WTC11 (cell line): ENCODE measurements around the gene GPC6.

ENCODE experiments used
- ATF6 ChIP-seq: sonication (generic); formaldehyde crosslinking; IDR thresholded peaks from 2 replicates; pipeline ENCODE4 v1.8.1; 2023; ENCODE audit warnings: mild to moderate bottlenecking, missing genetic modification reagents
- CTCF ChIP-seq: fragments of 200-600 bp; IDR thresholded peaks from 2 replicates; pipeline ENCODE4 v1.8.0; 2022; ENCODE audit warnings: antibody characterized with exemption
- FOXP4 ChIP-seq: sonication (generic); formaldehyde crosslinking; IDR thresholded peaks from 2 replicates; pipeline ENCODE4 v1.8.0; 2022; ENCODE audit warnings: mild to moderate bottlenecking, missing genetic modification reagents
- PRDM15 ChIP-seq: sonication (generic); formaldehyde crosslinking; IDR thresholded peaks from 2 replicates; pipeline ENCODE4 v1.8.0; 2022; ENCODE audit warnings: missing genetic modification reagents
- ZNF512 ChIP-seq: sonication (generic); formaldehyde crosslinking; IDR thresholded peaks from 2 replicates; pipeline ENCODE4 v1.8.1; 2022; ENCODE audit warnings: missing genetic modification reagents, borderline replicate concordance

- TF ChIP-seq ATF6 (CRISPR knock-in tag) = no peak
- TF ChIP-seq FOXP4 (CRISPR knock-in tag) = no peak
- no peak for TF ChIP-seq CTCF
- TF ChIP-seq ZNF512 (CRISPR knock-in tag) = no peak
- TF ChIP-seq PRDM15 = no peak
These were observed 54.1 kb downstream of the GPC6 start for GRCh38 chr13:93280688-93281087.
